HG03378 (cell line): Measurements from ENCODE around the gene ZNF691.
A peak's percentile ranks its signal among the peaks of the same experiment; 100 is the strongest.
"Not testable (repeated sequence)": the region's sequence is repeated elsewhere in the genome, so short reads cannot be mapped to it uniquely, and the experiment has no call there.

Experiments
- ATAC-seq: cut with Tn5 transposase; IDR thresholded peaks from one replicate; pipeline ENCODE4 v1.9.1; 2021; ENCODE audit warnings: mild to moderate bottlenecking, moderate library complexity; ENCODE audit not compliant: unreplicated experiment

The ZNF691 gene, protein sequence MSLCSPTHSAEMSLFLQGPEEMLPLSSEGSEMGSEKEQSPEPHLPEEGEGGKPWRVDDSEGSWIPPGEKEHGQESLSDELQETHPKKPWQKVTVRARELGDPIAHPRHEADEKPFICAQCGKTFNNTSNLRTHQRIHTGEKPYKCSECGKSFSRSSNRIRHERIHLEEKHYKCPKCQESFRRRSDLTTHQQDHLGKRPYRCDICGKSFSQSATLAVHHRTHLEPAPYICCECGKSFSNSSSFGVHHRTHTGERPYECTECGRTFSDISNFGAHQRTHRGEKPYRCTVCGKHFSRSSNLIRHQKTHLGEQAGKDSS

DNA sequence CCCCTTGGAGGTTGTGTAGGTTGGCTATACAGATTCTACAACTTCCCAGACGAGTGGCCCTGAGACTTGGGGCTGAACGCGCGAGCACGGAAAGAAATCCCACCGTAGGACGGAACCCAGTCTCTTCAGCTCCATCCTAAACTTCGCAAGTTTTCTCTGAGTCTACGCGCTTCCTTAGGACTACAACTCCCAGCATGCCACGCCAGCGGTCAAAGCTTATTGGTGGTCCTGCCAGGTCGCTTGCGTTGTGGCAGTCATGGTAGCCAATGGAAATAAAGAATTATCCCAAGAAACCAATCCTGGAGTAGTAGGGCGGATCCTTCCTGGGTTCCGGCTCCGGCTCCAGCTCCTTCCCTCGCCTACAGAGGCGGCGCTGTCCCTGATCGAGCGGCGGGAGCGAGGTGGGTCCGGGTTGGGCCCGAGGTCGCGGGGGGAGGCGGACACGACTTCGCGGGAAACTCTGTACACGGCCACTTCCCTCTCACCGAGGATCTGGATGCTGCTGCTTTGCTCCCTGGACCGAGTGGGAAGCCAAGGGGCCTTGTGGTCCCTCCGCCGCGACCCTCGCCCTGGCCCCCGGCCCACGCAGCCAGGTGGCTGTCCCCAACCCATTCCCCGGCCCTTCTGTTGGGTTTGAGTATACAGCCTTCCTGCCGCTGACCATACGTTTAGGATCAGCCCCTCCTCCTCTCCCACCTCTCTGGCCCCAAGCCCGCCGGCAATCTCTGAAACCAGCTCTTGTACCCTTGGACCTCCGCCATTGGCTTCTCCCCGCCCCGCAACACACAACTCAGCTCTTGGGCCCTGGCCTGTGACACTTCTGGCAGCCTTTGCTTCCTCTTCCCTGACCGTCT, at the start of gene ZNF691:
Gene ZNF691, plus strand, starts transcription at position 357 of the 854 bp plus-strand sequence. CDS start 3,046 bp downstream, outside the sequence.
- peak; percentile 87 for ATAC-seq

DNA sequence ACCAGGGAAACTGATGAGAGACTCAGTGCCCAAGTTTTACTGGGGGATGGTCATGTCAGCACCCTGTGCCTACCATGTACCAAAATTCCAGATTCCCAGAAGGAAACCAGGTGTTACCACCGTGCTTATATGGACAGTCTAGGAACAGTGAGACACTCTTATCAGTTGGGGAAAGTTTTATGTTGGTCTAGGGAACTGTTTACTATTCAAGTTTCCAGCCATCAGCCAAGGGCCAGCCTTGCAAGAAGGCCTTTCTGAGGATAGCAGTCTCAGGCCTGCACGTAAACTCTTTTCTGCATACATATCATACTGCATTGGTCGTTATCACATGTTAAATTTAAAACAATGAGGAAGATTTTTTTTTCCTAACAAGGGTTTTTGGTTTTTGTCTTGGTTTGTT, 49.0 kb upstream of the ZNF691 start:
- no peak for ATAC-seq

DNA sequence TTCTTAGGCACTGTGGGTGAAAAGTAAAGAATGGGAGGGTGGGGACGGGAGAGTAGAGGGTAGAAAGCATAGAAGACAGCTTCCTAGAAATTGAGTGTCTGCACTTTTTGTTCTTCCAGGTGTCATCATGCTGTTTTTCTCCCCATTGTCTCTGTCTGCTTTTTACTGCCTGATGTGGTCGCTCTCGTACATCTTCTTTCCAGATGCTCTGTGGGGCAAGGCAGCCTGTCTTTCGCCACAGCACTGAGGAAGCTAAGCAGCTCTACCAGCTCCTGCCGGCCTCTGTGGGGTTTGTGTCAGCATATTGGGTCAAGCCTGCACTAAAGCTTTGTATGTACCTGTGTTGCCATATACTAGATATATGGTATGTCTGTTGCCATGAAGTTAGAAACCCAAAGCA, 48.4 kb upstream of the ZNF691 start:
- ATAC-seq: no peak

DNA sequence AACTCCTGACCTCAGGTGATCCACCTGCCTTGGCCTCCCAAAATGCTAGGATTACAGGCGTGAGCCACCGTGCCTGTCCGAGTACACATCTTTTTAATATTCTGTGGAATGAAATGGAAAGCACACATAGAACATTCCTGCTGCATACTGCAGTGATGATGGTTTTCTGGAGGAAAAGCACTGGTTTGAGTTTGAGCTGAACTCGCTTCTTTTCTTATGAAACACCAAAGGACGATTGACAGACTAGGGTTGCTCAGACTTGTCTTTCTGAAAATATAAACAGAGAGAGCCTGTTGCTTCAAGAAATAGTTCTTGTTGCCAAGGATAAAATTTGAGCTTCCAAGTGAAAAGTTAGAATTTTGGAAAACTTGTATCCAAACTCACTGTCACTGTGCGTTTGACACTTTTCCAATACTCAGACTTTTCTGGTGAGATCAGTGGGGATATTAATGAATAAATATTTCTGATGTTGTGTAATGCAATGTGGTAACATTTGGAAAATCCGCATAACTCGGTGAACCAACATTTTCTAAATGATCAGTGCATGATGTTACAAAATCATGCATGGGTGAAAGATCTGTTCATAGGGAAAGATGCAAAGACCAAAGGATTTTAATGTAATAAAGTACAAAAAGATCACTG, 44.5 kb upstream of the ZNF691 start:
- ATAC-seq: no peak

GRCh38 chr1:42806171-42806570, 40.2 kb upstream of the ZNF691 start:
- no peak for ATAC-seq

- no peak for ATAC-seq
Measured at GRCh38 chr1:42806593-42806992, 39.8 kb upstream of the ZNF691 start.

DNA sequence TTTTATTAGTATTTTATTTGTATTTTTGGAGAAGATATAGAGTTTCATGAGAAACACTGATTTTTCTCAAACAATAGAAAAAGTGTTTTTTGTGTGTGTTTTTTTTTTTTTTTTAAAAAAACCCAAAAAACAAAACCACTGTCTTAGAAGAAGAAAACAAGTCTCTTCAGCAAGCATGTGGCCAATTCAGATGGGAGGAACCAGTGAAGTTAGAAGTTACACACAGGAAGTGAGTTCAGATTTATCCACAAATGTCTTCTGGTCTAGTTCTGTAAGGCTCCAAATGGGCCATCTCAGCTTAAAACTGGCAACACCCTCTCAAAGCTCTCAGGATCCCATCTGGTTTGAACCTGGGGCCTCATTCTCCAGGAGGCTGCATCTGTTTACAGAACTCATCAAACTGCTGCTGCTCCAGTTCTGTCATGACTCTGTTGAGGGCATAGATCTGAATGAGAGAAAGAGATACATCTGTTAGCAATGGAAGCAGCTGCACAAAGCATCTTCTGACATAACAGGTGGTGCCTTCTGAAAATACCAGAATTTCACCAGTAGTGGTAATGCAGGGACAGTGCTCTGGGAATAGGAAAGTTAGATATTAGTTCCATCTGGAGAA, 39.3 kb upstream of the ZNF691 start:
- no peak for ATAC-seq

- ATAC-seq: not testable (repeated sequence)
Measured at GRCh38 chr1:42814815-42815214, 31.6 kb upstream of the ZNF691 start.

DNA sequence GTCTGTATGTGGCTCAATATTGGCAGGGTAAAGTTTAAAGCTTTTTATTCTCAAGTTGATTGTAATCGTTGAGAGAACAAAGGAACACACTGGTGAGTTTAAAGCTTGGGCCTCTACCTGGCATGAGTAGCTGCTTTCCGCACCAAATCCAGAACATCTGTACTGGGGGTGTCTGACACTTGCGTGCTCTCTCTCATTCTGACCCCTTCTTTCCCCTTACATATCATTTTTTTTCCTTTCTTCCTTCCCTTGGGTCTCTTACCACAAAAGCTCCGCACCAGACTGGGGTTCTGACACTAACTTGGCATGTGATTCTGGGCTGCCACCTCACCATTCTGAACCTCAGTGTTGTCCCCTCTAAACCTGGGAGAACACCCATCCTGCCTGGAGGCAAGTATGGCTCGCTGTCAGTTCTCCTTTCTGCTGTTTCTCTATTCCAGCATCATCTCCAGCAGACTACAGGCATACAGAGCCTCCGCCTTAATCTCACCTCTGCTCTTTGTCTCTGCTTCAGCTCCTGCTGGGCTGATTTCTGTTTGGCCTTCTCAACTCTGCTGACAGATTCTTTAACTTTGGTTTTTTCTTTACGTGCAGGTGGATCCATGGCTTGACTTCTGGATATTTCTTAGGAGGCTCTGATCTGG, 30.4 kb upstream of the ZNF691 start:
- ATAC-seq: no peak

DNA sequence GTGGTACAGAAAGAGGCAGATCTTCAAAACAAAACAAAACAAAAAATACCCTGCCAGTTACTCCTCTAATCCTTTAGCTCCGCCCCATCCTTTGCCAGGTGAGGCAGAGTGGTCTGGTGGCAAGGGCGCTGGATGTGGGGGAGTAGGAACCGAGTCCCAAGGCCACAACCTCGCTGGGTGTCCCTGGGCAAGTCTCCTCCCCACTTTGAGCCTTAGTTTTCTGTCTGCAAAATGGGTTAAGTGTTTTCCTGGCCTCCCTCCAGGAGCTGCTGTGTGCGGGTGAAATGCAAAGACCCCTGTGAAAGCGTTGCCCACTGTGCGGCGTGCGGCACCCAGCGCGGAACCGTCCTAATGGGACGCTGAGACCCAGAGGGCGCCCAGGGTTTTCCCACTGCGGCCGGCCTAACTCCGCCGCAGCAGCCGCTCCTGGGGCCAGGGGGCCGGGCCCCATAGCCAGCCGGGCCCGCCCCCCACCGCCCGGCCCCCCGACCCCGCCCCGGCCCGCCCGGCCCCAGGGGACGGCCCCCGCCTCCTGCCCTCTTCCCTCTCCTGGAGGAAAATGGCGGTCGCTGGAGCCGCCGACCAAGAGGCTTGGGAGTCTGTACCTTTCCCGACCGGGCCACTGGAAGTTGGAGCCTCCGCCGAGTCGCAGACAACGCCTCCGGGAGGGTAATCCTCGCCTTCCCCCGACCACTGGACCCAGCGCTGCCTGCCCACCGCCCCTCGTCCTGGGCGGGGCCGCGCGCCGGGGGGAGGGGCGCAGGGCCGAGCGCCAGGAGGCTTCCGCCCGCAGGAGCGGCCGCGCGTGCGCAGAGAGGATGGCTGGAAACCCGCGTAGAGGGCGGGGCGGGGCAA, 29.6 kb upstream of the ZNF691 start, which contains the start of the genes ERMAP and SVBP:
Gene ERMAP, plus strand, starts transcription at position 538 of the 855 bp plus-strand sequence. CDS start 13,327 bp downstream, outside the sequence.
Gene SVBP, minus strand, starts transcription at position 813 of the 855 bp plus-strand sequence. CDS start 853 bp downstream, outside the sequence.
- ATAC-seq: peak; percentile 56

DNA sequence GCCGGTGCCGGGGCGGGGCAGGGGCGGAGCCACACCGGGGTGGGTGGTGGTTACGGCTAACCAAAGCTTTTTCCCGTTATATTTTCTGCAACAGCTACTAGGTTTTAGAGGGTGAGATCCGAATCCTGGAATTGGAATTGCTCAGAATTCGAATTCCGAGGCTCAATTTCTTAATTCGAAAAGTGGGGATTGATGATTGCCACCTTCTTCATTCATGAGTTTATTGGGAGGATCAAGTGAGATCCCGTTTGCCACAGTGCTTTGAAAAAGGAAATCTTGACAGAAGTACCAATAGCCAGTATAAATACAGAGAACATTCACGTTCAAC, 29.0 kb upstream of the ZNF691 start:
- peak; percentile 11 for ATAC-seq

- no peak for ATAC-seq
Measured at GRCh38 chr1:42817976-42818375, 28.4 kb upstream of the ZNF691 start.

- no peak for ATAC-seq
Measured at GRCh38 chr1:42820813-42821212, 25.6 kb upstream of the ZNF691 start.

DNA sequence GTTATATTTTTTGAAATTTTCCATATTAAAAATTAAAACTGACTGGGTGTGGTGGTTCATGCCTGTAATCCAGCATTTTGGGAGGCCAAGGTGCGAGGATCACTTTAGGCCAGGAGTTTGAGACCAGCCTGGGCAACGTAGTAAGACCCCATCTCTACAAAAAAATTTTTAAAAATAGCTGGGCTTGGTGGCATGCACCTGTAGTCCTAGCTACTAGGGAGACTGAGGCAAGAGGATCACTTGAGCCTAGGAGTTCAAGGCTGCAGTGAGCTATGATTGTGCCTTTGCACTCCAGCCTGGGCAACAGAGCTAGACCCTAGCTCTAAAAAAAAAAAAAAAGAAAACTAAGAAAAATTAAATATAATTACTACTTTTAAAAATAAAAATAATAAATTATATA, 24.7 kb upstream of the ZNF691 start:
- no peak for ATAC-seq

- ATAC-seq: no peak
Measured at GRCh38 chr1:42822800-42823392, 23.5 kb upstream of the ZNF691 start.

DNA sequence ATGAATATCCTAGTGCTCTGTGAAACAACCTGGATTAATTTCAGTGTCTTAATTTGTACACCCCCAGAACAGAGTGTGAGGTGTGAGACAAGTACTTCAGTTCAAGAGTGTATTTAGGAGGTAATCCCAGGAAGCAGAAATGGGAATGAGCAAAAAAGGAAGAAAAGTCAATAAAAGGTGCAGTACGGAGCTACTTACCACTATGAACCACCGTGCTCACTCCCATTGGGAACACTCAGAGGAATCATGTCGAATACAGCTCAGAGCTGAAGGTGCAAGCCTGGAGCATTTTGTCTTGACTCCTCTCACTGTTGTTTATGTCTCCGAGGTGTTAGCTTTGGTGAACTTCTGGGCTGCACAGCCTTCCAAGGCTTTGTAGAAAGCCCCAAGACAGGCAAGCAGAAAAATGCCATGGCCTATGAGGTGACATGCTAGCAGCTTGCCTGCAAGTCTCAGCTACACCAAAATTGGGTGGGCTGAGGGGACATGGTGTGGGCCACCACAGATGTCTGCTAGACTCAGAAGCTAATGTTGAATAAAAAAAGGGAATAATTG, 21.9 kb upstream of the ZNF691 start:
- no peak for ATAC-seq

DNA sequence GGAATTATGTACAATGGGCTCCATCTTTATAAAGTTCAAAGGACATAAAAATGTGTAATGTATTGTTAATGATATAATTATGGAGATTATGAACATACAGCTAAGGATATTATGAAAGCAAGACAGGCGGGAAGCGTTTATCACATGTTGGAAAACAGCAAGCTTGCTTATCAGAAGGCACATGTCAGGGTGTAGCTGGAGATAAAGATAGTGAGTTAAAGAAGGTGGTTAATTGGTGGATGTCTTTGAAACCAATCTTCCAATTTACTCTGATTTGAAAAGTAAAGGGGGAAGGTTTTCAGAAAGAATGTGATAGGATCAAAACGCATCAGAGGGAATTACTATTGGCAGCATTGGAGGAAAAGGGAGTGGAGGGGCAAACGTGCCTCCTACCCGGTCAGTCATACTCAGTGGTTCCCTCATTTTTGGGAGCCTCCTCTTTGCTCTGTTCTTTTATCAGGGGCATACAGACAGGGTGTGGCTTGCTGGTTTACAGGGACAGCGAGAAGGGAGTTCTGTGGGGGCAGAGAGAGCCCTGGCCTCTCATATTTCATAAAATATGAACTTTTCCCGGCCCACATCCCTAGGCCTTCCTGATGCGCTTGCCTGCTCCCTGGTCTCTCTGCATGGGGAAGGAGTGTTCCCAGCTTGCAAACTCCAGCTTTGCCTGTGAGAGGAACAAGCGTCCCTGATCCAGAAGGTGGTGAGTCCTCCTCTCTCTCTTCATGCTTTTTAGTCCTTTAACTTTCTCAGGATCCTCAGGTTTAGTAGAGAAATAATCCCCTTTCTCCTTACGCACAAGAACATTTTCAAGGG, 21.2 kb upstream of the ZNF691 start:
- ATAC-seq: no peak

- ATAC-seq: no peak
Measured at GRCh38 chr1:42830631-42831030, 15.8 kb upstream of the ZNF691 start.
